ENCODE results near the gene LSMEM2.

Gene LSMEM2

DNA sequence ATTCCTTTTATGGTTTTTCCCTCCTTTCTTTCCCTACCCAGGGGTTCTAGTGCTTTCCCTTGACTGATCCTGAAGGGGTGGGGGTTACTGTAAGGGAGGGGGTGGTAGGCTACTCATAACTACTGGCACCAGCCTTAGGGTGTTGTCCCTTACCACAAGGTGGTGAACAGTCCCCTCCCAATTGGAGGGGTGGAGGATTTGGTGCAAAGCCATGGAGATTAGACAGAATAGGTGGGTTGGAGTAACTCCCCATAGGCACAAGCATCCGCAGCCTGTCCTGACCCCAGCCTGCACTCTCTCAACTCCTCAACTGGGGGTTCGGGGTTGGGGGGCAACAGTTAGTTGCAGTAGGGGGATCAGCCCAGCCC, 46.2 kb downstream of the LSMEM2 start:
- DNase-seq, result no peak

GRCh38 chr3:50325497-50326181, 46.8 kb downstream of the LSMEM2 start:
- DNase-seq, result no peak

DNA sequence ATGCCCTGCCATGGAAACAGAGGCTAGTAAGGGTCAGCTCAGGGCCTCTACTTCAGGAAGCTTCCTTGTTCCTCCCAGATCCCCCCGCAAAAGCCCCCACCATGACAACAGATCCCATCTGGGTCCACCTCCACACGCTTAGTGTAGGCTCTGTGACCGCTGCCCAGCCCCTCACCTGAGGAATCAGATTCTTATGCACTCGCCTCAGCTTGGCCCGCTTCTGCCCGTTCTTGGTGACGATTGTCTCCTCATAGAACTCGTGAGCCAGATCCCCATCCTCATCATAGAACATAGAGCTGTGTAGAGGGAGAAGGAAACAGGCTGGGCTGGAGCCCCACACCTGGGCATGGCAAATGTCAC, 47.3 kb downstream of the LSMEM2 start:
- no peak for DNase-seq

GRCh38 chr3:50327129-50327528, 48.2 kb downstream of the LSMEM2 start:
- no peak for DNase-seq

DNA sequence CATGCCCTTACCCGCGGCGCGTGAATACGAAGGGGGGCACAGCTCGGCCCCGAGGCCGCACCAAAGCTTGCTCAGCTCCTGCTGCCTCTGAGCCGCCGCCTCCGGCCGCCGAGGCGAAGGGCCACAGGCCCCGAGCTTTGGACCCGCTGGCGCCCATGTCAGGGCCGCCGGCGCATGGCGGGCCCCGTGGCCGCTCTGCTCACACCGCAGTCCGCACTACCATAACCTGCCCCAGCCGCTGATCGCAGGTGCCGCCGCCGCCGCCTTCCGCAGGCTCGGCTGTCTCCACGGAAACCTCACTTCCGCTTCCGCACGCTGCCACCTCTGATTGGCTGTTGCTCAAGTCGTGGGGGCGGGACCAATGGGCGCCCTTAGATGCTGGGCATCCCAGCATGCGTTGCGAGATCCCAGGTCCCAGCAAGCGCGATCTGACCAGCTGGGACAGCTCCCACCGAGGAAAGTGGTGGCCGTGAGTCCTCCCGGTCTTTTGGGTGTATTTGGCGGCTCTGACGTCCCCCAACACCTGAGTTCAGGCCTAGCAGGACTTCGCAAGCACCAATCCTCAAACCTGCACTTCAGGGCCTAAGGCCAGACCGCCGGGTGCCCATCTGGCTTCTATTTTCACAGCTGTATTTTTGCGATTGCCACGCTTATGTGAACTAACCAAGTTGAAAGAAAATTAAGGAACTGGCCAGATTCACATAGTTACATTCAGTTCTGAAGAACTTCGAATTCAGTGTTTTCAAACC, 49.2 kb downstream of the LSMEM2 start, which contains the start of gene TUSC2:
Gene TUSC2, minus strand, starts transcription at position 281 of the 749 bp plus-strand sequence. Its CDS starts 124 bp downstream, at position 157.
- DNase-seq, result peak; percentile 98

GRCh38 chr3:50330330-50330729, 51.4 kb downstream of the LSMEM2 start:
- no peak for DNase-seq

GRCh38 chr3:50331364-50331907, 52.5 kb downstream of the LSMEM2 start:
- DNase-seq, result no peak

GRCh38 chr3:50333744-50334328, 54.9 kb downstream of the LSMEM2 start:
- DNase-seq, result no peak

DNA sequence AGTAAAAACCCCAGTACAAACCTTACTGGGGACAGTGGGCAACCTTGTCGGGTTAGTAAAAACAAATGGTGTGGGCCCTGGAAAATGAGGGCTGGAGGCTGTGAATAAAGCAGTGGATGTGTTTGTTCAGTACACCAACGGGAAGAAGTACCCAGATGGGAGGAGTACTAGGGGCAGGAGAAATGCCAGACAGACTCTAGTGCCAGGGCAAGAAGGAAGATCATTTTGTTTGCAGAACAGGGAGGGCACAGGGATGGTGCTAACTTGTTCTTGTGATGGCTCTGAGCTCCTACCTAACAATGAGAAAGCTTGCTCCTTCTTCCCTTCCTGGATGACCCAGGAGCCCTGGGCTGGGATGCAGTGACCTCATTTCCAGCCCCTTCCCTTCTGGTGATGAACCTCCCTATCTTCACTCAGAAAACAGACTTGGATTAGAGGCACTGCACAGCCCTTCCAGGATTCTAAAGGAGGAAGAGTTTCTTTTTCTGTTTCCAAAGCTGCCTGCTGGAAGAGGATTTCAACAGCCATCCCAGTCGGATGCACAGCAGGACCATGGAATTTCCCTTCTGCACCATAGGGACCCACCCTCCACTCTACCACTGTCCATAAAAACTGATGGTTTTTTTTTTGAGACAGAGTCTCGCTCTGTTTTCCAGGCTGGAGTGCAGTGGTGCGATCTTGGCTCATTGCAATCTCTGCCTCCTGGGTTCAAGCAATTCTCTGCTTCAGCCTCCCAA, 55.6 kb downstream of the LSMEM2 start:
- DNase-seq, result no peak

DNA sequence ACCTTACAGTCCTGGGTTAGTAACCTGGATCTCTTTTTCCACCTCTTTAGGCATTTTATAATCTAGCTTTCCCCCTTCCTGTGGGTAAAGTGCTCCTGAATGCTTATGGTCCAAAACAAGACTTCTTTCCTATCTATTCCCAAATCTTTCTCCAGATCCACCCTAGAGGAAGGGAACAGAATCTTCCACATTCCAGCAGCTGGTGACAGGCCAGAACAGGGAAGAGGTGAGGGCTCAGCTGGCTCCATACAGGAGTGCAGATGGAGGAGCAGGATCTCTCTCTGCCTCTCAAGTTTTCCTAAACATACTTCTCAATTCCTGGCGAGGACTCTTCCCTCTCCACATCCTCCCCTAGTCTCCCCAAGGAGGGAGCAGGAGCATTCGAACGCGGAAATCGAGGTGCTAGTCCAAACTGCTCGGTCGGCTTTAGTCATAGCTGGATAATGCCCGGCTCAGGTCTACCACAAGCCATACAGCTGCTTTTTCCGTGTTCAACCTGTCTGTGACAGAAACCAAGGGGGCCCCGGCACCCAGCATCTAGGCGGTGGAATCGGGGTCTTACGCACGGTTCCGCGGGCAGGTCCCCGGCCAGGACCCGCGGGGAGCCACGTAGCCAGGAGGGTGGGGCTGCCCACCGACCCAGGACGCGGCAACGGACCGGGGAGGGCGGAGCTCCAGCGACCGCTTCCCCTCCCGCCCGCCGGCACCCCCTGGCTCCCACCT, 57.7 kb downstream of the LSMEM2 start:
- peak; percentile 48 for DNase-seq

GRCh38 chr3:50337175-50337861, 58.4 kb downstream of the LSMEM2 start:
- peak; percentile 95 for DNase-seq
